Camera-type eye (tissue), 1 donor: Measurements from ENCODE around the gene RAET1G. TPM values are rescaled to one million over a fixed set of nuclear protein-coding genes. Genes with fewer than 3 reads are reported as not detected.

ENCODE experiments used
- total RNA-seq: library from RNA; depleted of rRNA; stranded (reverse); fragments of >200 nt; gene quantifications from one replicate; pipeline ENCODE4 v1.2.3, GENCODE V29; 2014

Gene RAET1G, protein sequence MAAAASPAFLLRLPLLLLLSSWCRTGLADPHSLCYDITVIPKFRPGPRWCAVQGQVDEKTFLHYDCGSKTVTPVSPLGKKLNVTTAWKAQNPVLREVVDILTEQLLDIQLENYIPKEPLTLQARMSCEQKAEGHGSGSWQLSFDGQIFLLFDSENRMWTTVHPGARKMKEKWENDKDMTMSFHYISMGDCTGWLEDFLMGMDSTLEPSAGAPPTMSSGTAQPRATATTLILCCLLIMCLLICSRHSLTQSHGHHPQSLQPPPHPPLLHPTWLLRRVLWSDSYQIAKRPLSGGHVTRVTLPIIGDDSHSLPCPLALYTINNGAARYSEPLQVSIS
- not detected for total RNA-seq

DNA sequence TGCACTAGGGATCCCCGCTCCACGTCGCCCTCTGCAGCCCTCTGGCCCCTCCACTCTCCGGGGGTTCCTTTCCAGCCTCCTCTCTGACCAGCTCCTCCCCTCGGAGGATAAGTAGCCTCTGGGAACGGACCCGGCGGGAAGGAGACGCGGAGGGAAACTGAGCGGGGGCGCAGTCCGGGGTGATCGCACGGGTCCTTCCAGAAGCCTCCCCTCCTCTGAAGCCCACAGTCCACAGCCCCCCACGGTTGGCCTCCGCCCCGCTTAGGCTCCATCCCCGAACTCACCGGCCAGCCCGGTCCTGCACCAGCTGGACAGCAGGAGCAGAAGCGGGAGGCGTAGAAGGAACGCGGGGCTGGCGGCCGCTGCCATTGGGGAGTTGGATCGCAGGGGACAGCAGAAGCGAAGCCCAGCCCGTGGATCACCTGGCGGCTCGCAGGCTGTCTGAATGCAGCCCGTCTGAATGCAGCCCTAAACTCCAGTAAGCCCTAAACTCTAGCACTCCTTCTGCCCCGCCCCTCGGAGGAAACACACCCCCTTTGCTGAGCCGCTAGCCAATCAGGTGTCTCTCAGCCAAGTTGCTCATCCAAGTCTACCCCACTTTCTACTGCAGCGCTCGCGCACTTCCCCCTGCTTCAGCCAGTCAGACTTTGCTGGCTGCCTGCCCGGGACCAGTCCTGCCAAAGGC, at the start of gene RAET1G:
Gene RAET1G, minus strand, starts transcription at position 480 of the 685 bp plus-strand sequence. Its CDS starts 111 bp downstream, at position 369.

DNA sequence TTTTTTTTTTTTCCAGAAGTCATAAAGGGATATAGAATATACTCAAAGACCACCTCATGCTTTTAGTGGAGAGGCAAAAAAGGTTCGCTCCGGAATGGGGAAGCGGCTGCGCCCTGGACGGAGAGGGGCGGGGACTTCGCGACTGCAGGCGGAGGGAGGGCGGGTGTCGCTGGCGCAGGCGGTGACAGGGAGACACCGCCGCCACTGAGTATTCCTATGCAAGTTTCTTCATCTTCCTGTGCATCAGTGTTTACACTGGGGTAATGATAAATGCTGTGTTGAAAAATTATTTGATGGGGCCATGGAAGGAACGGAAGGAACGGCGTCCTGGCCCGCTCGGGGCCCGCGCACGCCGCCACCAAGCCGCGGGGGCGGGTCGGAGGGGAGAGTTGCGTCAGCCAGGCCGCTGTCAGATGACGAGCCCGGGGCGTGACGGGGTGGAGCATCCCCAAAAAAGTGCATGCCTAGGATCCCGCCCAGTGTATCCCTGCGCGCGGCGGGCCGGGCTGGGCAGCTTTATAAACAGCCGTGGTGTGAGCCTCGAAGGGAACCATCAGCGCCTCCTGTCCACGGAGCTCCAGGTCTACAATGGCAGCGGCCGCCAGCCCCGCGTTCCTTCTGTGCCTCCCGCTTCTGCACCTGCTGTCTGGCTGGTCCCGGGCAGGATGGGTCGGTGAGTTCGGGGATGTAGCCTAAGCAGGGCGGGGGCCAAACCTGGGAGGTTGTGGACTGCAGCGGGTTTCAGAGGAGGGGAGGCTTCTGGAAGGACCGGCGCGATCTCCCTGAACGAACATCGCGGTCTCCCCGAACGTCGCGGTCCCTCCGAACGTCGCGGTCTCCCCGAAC, 40.8 kb upstream of the RAET1G start, which contains the start of gene ULBP1:
Gene ULBP1, plus strand, starts transcription at position 482 of the 846 bp plus-strand sequence. Its CDS starts 107 bp downstream, at position 589.

DNA sequence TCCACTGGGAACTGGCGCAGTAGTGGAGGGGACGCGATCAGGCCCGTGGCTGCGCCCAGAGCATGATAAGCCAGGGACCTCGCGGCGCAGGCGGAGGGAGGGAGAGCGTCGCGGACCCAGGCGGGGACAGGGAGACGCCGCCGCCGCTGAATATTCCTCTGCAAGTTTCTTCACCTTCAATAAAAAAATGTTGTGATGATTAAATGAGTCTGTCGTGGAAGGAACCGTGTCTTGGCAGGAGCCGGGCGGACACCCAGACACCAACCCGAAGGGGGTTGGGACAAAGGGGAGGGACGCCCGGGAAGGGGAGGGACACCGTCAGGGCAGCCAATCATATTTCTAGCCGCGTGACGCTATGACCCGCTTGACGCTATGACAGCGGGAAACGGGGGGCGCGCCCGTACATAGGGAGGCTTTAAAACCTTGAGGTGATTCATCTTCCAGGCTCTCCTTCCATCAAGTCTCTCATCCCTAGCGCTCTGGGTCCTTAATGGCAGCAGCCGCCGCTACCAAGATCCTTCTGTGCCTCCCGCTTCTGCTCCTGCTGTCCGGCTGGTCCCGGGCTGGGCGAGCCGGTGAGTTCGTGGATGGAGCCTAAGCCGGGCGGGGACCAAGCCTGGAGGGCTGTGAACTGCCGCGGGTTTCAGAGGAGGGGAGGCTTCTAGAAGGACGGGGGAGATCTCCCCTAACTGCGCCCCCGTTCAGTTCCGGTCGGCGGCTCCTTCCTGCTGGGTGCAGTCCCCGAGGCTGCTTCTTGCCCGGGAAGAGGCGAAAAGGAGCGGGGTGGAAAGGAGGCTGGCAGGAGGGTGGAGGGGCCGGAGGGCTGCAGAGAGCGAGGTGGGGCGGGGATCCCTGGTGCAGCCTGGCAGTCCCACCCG, 18.9 kb upstream of the RAET1G start, which contains the start of gene ULBP2:
Gene ULBP2, plus strand, starts transcription at position 432 of the 878 bp plus-strand sequence. Its CDS starts 59 bp downstream, at position 491.

DNA sequence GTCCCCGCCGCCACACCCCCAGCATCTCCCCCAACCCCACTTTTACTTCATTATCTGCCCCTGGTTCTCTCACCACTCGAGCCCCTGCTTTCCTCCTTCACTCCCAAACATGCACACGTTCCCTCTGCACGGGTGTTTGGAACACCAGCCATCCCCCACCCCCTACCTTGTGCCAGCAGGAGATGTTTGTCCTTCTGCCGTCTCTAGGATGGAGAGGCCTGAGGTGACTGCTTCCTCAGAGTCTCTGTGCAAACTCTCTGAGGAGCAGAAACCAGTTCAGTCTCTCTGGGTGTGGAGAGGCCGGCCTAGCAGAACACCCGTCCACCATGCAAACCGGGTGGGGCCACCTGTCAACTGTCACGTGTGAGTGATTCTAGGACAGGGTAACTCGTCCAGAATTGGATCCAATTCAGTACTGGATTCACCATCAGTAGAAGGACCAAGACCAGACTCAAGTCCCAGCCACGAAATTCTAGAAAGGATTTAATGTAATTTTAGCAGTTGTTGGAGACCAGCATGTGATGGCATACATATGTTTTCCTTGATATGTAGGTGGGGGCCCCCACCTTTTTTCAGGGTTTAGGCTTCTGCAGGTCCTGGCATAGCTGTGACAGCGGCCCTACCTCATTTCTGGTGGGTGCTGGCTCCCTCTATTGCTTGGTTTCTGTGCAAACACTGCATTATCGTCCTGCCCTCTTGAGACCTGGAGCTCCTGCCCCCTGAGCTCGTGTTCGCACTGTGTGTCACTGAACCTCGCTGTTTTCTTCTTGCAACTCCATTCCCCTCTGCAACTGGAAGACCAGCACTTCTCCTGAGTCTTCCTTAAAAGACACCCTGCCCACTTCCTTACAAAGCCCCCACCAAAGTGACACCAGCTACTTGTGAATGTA, 24.8 kb downstream of the RAET1G start, which contains the start of gene RAET1E:
Gene RAET1E, minus strand, starts transcription at position 259 of the 890 bp plus-strand sequence. CDS start 7,212 bp downstream, outside the sequence.

Other genes with a start within 250 kb of the RAET1G start
- 52.7 TPM for gene LATS1, start 205.0 kb downstream of the RAET1G start, total RNA-seq
- 41.5 TPM for gene NUP43, start 176.6 kb downstream of the RAET1G start, total RNA-seq
- 121 TPM for gene PCMT1, start 173.4 kb downstream of the RAET1G start, total RNA-seq
- 39.4 TPM for gene LRP11, start 58.8 kb downstream of the RAET1G start, total RNA-seq
- 0.22 TPM for gene RAET1E, start 25.0 kb downstream of the RAET1G start, total RNA-seq
- 1.8 TPM for gene ULBP2, start 18.9 kb upstream of the RAET1G start, total RNA-seq
- gene ULBP1, start 40.8 kb upstream of the RAET1G start, total RNA-seq, result 0.60 TPM
- gene RAET1L, start 102.4 kb upstream of the RAET1G start, total RNA-seq, result not detected
- gene ULBP3, start 146.0 kb upstream of the RAET1G start, total RNA-seq, result 4.2 TPM
- gene PPP1R14C, start 219.9 kb upstream of the RAET1G start, total RNA-seq, result 5.1 TPM